GM21786 (cell line): ENCODE results near the gene DTD2.
"Not testable (repeated sequence)": the region's sequence is repeated elsewhere in the genome, so short reads cannot be mapped to it uniquely, and the experiment has no call there.

Experiments
- ATAC-seq: cut with Tn5 transposase; IDR thresholded peaks from one replicate; pipeline ENCODE4 v1.9.1; 2021; ENCODE audit not compliant: unreplicated experiment

DTD2 gene

GRCh38 chr14:31456841-31457664, at the start of gene DTD2:
Gene DTD2 (minus strand): TSS chr14:31457506. CDS start chr14:31457393, 113 bp downstream.
- ATAC-seq, result peak; percentile 98

- no peak for ATAC-seq
Measured at GRCh38 chr14:31505411-31505810, 48.1 kb upstream of the DTD2 start.

GRCh38 chr14:31501870-31502269, 44.6 kb upstream of the DTD2 start:
- no peak for ATAC-seq

- no peak for ATAC-seq
Measured at GRCh38 chr14:31492759-31493498, 35.6 kb upstream of the DTD2 start.

- ATAC-seq, result peak; percentile 67
Measured at GRCh38 chr14:31489691-31490090, 32.4 kb upstream of the DTD2 start.

- ATAC-seq, result no peak
Measured at GRCh38 chr14:31487886-31488285, 30.6 kb upstream of the DTD2 start, which contains the start of gene GPR33. Gene GPR33 (minus strand): TSS chr14:31488039. CDS start chr14:31483965, 4,074 bp downstream.

GRCh38 chr14:31486764-31487163, 29.5 kb upstream of the DTD2 start:
- ATAC-seq, result no peak

- no peak for ATAC-seq
Measured at GRCh38 chr14:31484754-31485153, 27.4 kb upstream of the DTD2 start.

- no peak for ATAC-seq
Measured at GRCh38 chr14:31480156-31480555, 22.9 kb upstream of the DTD2 start.

- no peak for ATAC-seq
Measured at GRCh38 chr14:31479027-31479426, 21.7 kb upstream of the DTD2 start.

GRCh38 chr14:31477248-31477647, 19.9 kb upstream of the DTD2 start:
- no peak for ATAC-seq

GRCh38 chr14:31476131-31476866, 19.0 kb upstream of the DTD2 start:
- ATAC-seq, result no peak

GRCh38 chr14:31466554-31466953, 9.2 kb upstream of the DTD2 start:
- ATAC-seq, result no peak

- ATAC-seq, result no peak
Measured at GRCh38 chr14:31465111-31465510, 7.8 kb upstream of the DTD2 start.

- not testable (repeated sequence) for ATAC-seq
Measured at GRCh38 chr14:31462450-31462849, 5.1 kb upstream of the DTD2 start.

GRCh38 chr14:31461545-31461944, 4.2 kb upstream of the DTD2 start:
- ATAC-seq, result no peak

GRCh38 chr14:31457665-31458659, 656 bp upstream of the DTD2 start:
- peak; percentile 1 for ATAC-seq

GRCh38 chr14:31449971-31450610, 7.2 kb downstream of the DTD2 start:
- peak; percentile 60 for ATAC-seq

GRCh38 chr14:31449136-31449535, 8.2 kb downstream of the DTD2 start:
- ATAC-seq, result no peak

GRCh38 chr14:31445703-31446102, 11.6 kb downstream of the DTD2 start:
- ATAC-seq, result no peak
